RWPE2 (cell line): ENCODE results near the gene MYO18A.
A peak's percentile ranks its signal among the peaks of the same experiment; 100 is the strongest.

Source experiments
- ATAC-seq: fragments of 200-7000 bp; cut with Tn5 transposase; 3 replicates; pipeline ENCODE4 v1.9.1; 2021; ENCODE audit warnings: low read depth
- DNase-seq: peaks from one replicate; pipeline ENCODE4 v3.0.0-alpha.2; 2020; ENCODE audit warnings: low spot score
- H3K27ac ChIP-seq: fragments of 450-650 bp; 2 replicates; pipeline ENCODE4 v1.5.1; 2017; ENCODE audit warnings: mild to moderate bottlenecking; ENCODE audit not compliant: poor library complexity, severe bottlenecking
- H3K27me3 ChIP-seq: fragments of 250-450 bp; sonication (Bioruptor Pico); 2 replicates; pipeline ENCODE4 v1.5.1; 2021; ENCODE audit warnings: mild to moderate bottlenecking, moderate library complexity; ENCODE audit not compliant: insufficient read depth, poor library complexity, severe bottlenecking
- H3K36me3 ChIP-seq: fragments of 250-450 bp; sonication (Bioruptor Pico); 2 replicates; pipeline ENCODE4 v1.5.1; 2020; ENCODE audit warnings: low read depth, mild to moderate bottlenecking, moderate library complexity
- H3K4me1 ChIP-seq: fragments of 250-450 bp; sonication (Bioruptor Pico); 2 replicates; pipeline ENCODE4 v1.5.1; 2021; ENCODE audit warnings: mild to moderate bottlenecking, moderate library complexity; ENCODE audit not compliant: insufficient read depth, poor library complexity, severe bottlenecking
- H3K4me3 ChIP-seq: fragments of 250-450 bp; sonication (Bioruptor Pico); 2 replicates; pipeline ENCODE4 v1.5.1; 2021; ENCODE audit warnings: mild to moderate bottlenecking, moderate library complexity; ENCODE audit not compliant: severe bottlenecking
- H3K9me3 ChIP-seq: fragments of 250-450 bp; sonication (Bioruptor Pico); 2 replicates; pipeline ENCODE4 v1.5.1; 2021; ENCODE audit warnings: mild to moderate bottlenecking, moderate library complexity; ENCODE audit not compliant: severe bottlenecking
- TF ChIP-seq, protein P1 (sequence below): fragments of 450-650 bp; IDR thresholded peaks from one replicate; pipeline ENCODE4 v1.5.1; 2017; ENCODE audit warnings: mild to moderate bottlenecking, moderate library complexity; ENCODE audit not compliant: poor library complexity, severe bottlenecking

The MYO18A gene

DNA sequence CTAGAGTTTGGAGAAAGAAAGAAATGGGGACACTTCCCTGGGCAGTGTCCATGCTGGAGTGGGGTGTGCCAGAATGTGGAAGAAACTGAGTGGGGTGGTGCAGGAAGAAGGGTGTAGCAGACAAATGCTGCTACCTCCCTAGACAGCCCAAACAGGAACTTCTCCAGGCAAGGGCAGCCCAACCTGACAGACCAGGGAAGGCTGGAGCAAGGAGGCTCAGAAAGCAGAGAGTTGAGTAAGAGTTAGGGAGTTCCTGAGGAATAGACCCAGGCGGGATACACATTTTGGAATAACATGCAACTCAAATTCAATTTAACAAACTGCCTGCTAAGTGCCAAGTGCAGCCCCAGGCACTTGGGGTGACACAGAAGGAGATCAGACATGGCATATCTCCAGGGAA, 1.0 kb upstream of the MYO18A start:
- Histone ChIP-seq H3K27me3 (no peaks in the 10 kb centered on the region), H3K4me1 (peaks cover 26% of the 10 kb centered on the region), H3K4me3 (no peak overlapping the region), H3K36me3 (no peaks in the 10 kb centered on the region), H3K9me3 (no peaks in the 10 kb centered on the region), H3K27ac (peak overlapping the region; percentile 90)
- ATAC-seq (no peak), DNase-seq (no peak)
- TF ChIP-seq, protein P1, sequence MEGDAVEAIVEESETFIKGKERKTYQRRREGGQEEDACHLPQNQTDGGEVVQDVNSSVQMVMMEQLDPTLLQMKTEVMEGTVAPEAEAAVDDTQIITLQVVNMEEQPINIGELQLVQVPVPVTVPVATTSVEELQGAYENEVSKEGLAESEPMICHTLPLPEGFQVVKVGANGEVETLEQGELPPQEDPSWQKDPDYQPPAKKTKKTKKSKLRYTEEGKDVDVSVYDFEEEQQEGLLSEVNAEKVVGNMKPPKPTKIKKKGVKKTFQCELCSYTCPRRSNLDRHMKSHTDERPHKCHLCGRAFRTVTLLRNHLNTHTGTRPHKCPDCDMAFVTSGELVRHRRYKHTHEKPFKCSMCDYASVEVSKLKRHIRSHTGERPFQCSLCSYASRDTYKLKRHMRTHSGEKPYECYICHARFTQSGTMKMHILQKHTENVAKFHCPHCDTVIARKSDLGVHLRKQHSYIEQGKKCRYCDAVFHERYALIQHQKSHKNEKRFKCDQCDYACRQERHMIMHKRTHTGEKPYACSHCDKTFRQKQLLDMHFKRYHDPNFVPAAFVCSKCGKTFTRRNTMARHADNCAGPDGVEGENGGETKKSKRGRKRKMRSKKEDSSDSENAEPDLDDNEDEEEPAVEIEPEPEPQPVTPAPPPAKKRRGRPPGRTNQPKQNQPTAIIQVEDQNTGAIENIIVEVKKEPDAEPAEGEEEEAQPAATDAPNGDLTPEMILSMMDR = no peak

DNA sequence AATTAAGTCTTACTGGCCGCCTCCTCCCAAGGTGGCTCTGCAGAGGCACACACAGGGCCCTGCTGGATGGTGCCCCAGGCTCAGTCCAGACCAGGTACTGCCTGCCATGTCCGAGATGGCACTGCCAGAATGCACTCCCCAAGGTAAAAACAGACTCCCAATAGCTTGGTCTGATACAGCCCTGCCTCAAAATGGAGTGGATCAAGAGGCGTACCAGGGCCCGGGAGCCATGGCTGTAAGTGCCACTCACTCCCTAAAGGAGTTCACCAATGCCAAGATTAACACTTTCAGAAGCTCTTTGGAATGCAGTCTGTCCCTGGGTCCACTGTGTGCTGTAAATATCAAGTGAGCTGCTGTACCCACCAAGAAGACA, 576 bp upstream of the MYO18A start:
- peak overlapping the region; percentile 42 for H3K4me3 ChIP-seq
- H3K4me1 ChIP-seq = peaks cover 30% of the 10 kb centered on the region
- no peaks in the 10 kb centered on the region for H3K36me3 ChIP-seq
- ATAC-seq (no peak), DNase-seq (no peak)
- H3K9me3 ChIP-seq = no peaks in the 10 kb centered on the region
- H3K27ac ChIP-seq = peak overlapping the region; percentile 90
- H3K27me3 ChIP-seq = no peaks in the 10 kb centered on the region
- TF ChIP-seq, protein P1 = no peak

DNA sequence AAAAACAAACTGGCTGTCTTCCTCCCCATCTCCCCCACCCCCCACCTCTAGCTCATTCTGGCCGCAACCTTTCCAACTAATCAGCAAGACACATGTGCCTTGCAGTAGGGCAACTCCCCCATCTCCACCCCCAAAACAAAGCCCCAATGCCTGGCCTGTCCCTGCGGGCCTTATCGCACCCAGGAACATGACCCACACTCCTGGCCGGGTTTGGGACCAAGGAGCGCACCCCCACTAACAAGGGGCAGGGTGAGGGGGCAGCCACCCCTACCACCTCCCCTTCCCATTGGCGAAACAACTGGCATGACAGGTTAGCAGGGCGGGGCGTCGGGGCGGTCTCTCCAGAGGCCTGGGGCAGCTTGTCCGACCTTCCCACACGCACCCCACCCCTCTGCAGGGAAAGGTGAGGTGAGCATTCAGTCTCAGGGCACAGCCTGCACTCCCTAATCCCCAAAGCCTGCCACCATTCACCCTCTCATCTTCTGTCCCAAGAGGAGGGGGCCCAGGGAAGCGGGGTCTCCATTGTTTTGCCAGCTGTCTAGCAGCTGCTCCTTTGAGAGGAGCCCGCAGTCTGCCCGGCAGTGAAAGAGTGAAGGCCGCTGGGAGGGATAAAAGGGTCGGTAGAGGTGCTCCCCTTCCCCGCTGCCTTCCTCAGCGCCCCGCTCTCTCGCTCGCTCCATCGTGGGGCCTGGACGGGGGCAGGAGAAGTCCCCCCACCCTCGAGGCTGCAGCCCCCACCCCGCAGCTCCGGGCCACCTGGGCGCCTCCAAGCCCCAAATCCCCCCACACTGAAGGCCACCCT, 765 bp downstream of the MYO18A start:
- Histone ChIP-seq H3K27ac (peak overlapping the region; percentile 90), H3K4me3 (peak overlapping the region; percentile 42), H3K9me3 (no peaks in the 10 kb centered on the region), H3K4me1 (peaks cover 32% of the 10 kb centered on the region), H3K36me3 (peaks cover 5% of the 10 kb centered on the region; the same call in 1 of the 2 replicates), H3K27me3 (no peaks in the 10 kb centered on the region)
- ATAC-seq (peak; percentile 68), DNase-seq (peak; percentile 94)
- TF ChIP-seq, protein P1 = no peak

DNA sequence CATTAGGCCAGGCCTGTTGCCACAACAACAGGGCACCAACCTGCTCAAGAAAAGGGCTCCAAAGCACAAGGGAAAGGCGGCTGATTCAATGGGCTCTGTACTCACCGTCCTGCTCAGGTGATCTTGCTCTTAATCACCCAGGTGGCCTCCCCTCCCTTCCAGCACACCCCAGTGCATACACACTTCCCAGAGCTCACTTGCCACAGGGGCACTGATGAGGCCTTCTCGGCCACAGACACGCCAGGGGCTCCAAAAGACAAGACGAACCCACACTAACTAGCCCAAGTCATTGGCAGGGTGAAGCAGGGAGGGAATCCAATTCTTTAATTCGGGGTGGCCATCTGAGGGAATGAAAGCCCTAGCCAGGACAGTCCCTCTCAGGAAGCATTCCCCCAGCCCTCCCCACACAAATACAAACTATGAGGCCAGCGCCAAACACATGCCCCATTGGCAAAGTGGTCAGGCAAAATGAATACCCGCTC, 1.4 kb downstream of the MYO18A start:
- Histone ChIP-seq H3K27me3 (no peaks in the 10 kb centered on the region), H3K4me1 (peaks cover 32% of the 10 kb centered on the region), H3K27ac (peak overlapping the region; percentile 90), H3K4me3 (peak overlapping the region; percentile 42), H3K36me3 (peaks cover 9% of the 10 kb centered on the region; the same call in 1 of the 2 replicates), H3K9me3 (no peaks in the 10 kb centered on the region)
- DNase-seq (no peak), ATAC-seq (peak; percentile 62)
- TF ChIP-seq, protein P1 = no peak
